HG03066 (cell line): ENCODE measurements around the gene GRB7.
"Not testable (repeated sequence)": the region's sequence is repeated elsewhere in the genome, so short reads cannot be mapped to it uniquely, and the experiment has no call there.

Source experiments
- ATAC-seq: cut with Tn5 transposase; IDR thresholded peaks from one replicate; pipeline ENCODE4 v1.9.1; 2021; ENCODE audit warnings: low read depth; ENCODE audit not compliant: unreplicated experiment

The GRB7 gene

GRCh38 chr17:39709319-39709997 lies 28.3 kb upstream of the GRB7 start:
- ATAC-seq = no peak

GRCh38 chr17:39709998-39710964 lies 27.5 kb upstream of the GRB7 start:
- ATAC-seq = no peak

DNA sequence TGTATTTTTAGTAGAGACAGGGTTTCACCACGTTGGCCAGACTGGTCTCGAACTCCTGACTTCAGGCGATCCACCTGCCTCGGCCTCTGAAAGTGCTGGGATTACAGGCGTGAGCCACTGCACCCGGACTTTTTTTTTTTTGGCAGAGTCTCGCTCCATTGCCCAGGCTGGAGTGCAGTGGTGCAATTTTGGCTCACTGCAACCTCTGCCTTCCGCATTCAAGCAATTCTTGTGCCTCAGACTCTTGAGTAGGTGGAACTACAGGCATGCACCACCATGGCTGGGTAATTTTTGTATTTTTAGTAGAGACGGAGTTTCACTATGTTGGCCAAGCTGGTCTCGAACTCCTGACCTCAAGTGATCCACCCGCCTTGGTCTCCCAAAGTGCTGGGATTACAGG lies 26.7 kb upstream of the GRB7 start:
- not testable (repeated sequence) for ATAC-seq

DNA sequence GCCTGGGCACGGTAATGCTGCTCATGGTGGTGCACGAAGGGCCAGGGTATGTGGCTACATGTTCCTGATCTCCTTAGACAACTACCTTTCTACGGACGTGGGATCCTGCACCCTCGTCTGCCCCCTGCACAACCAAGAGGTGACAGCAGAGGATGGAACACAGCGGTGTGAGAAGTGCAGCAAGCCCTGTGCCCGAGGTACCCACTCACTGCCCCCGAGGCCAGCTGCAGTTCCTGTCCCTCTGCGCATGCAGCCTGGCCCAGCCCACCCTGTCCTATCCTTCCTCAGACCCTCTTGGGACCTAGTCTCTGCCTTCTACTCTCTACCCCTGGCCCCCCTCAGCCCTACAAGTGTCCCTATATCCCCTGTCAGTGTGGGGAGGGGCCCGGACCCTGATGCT lies 25.9 kb upstream of the GRB7 start:
- no peak for ATAC-seq

GRCh38 chr17:39714234-39714633 lies 23.5 kb upstream of the GRB7 start:
- no peak for ATAC-seq

DNA sequence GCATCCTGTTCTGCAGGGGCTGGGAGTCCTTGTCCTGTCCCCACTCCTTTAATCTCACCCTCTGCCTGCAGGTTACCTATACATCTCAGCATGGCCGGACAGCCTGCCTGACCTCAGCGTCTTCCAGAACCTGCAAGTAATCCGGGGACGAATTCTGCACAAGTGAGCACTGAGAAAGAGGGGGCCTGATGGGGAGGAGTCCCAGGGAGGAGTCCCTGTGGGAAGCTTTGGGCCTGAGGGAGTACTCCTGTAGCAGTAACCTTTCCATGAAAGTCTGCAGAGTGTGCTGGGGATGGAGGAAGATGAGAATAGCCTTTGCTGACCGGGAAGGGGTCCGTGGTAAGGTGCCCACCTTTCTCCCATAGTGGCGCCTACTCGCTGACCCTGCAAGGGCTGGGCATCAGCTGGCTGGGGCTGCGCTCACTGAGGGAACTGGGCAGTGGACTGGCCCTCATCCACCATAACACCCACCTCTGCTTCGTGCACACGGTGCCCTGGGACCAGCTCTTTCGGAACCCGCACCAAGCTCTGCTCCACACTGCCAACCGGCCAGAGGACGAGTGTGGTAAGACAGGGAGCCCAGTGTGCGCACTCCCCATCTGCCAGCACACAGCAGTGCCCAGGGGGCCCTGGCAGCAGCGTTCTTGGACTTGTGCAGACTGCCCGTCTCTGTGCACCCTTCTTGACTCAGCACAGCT lies 22.2 kb upstream of the GRB7 start:
- ATAC-seq = no peak

DNA sequence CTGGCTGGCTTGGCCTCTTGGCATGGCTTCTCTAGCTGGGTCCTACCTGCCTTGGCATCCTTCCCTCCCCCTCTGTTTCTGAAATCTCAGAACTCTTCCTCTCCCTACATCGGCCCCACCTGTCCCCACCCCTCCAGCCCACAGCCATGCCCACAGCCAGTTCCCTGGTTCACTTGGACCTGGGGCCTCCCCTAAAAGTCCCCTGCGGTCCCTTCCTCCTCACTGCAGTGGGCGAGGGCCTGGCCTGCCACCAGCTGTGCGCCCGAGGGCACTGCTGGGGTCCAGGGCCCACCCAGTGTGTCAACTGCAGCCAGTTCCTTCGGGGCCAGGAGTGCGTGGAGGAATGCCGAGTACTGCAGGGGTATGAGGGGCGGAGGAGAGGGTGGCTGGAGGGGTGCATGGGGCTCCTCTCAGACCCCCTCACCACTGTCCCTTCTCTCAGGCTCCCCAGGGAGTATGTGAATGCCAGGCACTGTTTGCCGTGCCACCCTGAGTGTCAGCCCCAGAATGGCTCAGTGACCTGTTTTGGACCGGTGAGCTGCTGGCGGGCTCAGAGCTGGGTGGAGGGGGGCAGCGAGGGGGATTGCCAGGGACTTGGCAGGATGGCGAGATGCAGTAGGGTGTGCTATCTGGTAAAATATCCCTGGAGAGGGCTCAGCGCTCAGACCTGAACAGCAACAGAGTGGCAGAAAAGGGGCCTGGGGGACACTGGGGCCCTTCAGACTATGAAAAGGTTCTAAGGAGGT lies 21.5 kb upstream of the GRB7 start:
- no peak for ATAC-seq

DNA sequence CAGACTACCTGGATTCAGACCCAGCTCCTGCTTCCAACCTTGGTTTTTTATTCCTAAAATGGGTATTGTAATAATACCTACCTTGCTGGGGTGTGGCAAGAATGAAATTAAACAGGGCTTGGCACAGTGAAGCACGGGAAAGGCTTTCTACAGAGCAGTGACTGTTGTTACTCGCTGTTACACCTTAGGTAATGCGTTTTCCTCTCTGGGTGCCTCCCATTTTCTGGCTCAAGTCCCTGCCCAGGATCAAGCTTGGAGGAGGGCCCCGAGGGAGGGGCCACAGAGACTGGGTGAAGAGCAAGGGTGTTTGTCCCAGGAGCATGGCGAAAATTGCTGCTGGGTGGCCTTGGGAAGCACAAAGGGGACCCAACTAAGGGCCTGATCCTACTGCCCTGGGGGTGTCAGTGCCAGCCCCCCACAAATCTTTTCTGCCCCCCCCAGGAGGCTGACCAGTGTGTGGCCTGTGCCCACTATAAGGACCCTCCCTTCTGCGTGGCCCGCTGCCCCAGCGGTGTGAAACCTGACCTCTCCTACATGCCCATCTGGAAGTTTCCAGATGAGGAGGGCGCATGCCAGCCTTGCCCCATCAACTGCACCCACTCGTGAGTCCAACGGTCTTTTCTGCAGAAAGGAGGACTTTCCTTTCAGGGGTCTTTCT lies 20.7 kb upstream of the GRB7 start:
- no peak for ATAC-seq

DNA sequence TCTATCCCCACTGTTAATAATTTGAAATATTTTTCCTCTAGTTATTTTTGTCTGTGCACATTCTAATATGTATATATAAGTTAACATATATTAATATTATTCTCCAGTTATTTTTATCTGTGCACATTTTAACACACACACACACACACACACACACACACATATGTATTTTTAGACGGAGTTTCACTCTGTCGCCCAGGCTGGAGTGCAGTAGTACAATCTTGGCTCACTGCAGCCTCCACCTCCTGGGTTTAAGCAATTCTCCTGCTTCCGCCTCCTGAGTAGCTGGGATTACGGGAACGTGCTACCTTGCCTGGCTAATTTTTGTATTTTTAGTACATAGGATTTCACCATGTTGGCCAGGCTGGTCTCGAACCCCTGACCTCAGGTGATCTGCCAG lies 20.1 kb upstream of the GRB7 start:
- no peak for ATAC-seq

GRCh38 chr17:39719563-39720355 lies 18.0 kb upstream of the GRB7 start:
- no peak for ATAC-seq

DNA sequence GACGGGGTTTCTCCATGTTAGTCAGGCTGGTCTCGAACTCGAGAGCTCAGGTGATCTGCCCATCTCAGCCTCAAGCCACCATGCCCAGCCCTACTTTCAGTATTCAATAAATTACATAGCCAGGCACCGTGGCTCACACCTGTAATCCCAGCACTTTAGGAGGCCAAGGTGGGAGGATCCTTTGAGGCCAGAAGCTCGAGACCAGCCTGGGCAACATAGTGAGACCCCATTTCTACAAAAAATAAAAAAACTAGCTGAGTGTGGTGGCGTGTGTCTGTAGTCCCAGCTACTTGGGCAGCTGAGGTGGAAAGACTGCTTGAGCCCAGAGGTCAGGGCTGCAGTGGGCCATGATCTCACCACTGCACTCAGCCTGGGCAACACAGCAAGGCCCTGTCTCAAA lies 15.6 kb upstream of the GRB7 start:
- no peak for ATAC-seq

- no peak for ATAC-seq
Measured at GRCh38 chr17:39722965-39723848, 14.5 kb upstream of the GRB7 start.

- ATAC-seq = no peak
Measured at GRCh38 chr17:39724731-39725130, 13.0 kb upstream of the GRB7 start.

DNA sequence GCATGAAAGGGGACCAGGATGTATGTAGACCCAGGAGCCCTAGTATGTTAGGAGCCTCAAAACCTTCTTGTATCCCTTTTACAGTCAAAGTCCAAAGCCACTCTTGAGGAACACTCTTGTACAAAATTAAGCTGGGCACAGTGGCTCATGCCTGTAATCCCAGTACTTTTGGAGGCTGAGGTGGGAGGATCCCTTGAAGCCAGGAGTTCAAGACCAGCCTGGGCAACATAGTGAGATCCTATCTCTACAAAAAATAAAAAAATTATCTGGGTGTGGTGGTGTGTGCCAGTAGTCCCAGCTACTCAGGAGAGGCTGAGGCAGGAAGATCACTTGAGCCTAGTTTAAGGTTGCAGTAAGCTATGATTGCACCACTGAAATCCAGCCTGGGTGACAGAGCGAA lies 11.8 kb upstream of the GRB7 start:
- ATAC-seq = not testable (repeated sequence)

GRCh38 chr17:39726617-39727016 lies 11.1 kb upstream of the GRB7 start:
- ATAC-seq = no peak

GRCh38 chr17:39727556-39727955 lies 10.2 kb upstream of the GRB7 start:
- ATAC-seq = no peak

DNA sequence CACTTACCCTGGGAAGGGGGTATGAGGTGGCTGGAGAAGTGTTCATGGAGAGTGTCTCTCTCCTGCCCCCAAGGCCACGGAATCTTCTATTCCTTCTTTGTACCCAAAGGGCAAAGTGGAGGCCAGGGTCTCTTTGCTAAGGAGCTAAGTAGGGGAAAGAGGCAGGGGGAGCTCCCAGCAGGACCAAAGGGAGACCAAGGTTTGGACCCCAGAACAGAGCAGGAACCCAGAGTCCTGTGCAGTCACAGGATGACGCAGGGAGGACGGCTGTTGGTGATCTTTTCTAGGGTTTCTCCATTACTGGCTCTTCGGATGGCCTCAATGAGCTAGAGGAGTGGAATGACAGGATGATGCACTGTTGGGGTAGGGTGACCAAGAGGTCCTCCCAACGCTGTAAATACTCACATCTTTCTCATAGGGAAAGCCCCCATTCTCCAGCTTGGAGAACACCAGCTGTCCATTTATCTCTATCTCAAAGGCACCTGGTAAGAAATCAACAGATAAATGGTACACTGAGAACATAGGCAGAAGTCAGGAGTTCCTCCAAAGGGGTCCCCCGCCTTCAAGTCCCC lies 8.4 kb upstream of the GRB7 start:
- no peak for ATAC-seq
